Measurements from ENCODE around the gene PLCXD3. TPM values are rescaled to one million over a fixed set of nuclear protein-coding genes. Genes with fewer than 3 reads are reported as not detected.

PLCXD3 gene, protein sequence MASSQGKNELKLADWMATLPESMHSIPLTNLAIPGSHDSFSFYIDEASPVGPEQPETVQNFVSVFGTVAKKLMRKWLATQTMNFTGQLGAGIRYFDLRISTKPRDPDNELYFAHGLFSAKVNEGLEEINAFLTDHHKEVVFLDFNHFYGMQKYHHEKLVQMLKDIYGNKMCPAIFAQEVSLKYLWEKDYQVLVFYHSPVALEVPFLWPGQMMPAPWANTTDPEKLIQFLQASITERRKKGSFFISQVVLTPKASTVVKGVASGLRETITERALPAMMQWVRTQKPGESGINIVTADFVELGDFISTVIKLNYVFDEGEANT
- total RNA-seq (2022; extraction: Qiagen RNA extraction; ENCODE audit: low read depth): 0.19 to 0.48 TPM (median 0.31 TPM) in 5 replicates

DNA sequence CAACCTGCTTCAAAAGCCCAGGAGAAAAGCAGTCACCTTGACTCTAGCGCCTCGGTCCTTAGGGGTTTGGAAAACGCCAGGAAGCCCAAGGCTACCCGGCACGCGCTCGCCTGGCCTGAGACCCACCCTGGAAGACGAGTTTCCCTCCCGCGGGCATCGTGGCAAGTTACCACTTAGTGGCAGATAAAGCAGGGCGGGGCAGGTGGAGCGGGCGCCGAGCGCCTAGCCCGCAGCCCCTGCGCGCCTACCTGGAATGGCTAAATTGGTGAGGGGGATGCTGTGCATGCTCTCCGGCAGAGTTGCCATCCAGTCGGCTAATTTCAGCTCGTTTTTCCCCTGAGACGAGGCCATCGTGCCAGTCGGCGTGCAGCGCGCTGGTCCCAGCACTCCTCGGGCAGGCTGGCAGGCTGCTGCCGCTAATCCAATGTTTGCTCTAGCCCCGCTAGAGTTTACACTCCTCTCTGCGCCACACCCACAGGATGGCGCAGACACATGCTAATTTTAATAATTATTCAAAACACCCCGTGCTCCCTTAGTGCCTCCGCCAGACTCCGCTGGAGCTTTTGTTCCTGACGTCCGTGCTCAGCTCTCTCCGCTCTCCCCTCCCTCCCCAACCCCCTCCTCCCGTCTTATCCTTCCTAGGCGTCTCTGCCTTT, at the start of gene PLCXD3:
Gene PLCXD3 (minus strand): TSS at position 426 of the 656 bp plus-strand sequence. CDS start 75 bp downstream, at position 351.

